NCI-H2227 (cell line): ENCODE results near the gene GIT2.
A peak's percentile ranks its signal among the peaks of the same experiment; 100 is the strongest.
"Not testable (repeated sequence)": the region's sequence is repeated elsewhere in the genome, so short reads cannot be mapped to it uniquely, and the experiment has no call there.

Experiments
- DNase-seq: peaks from one replicate; lab custom pipeline; 2025; ENCODE audit not compliant: unreplicated experiment; lab: John Stamatoyannopoulos, UW

The GIT2 gene

GRCh38 chr12:109893261-109893995 is 102.7 kb downstream of the GIT2 start:
- DNase-seq, result no peak

- DNase-seq, result no peak
These were observed 103.4 kb downstream of the GIT2 start for GRCh38 chr12:109892748-109893147.

GRCh38 chr12:109892165-109892715 is 103.9 kb downstream of the GIT2 start:
- DNase-seq, result no peak

GRCh38 chr12:109891731-109892130 is 104.4 kb downstream of the GIT2 start:
- not testable (repeated sequence) for DNase-seq

GRCh38 chr12:109890620-109891170 is 105.5 kb downstream of the GIT2 start:
- no peak for DNase-seq

- DNase-seq, result no peak
These were observed 107.8 kb downstream of the GIT2 start for GRCh38 chr12:109888179-109889020.

GRCh38 chr12:109885616-109886015 is 110.6 kb downstream of the GIT2 start:
- DNase-seq, result no peak

- no peak for DNase-seq
These were observed 112.7 kb downstream of the GIT2 start for GRCh38 chr12:109883461-109883860.

GRCh38 chr12:109881752-109882151 is 114.4 kb downstream of the GIT2 start:
- no peak for DNase-seq

GRCh38 chr12:109880938-109881337 is 115.2 kb downstream of the GIT2 start:
- DNase-seq, result no peak

GRCh38 chr12:109880043-109880931 is 115.9 kb downstream of the GIT2 start, which contains the start of gene GLTP:
TSS of gene GLTP (minus strand) at chr12:109880541. CDS start at chr12:109880374, 167 bp downstream.
- DNase-seq, result peak; percentile 95
